Breast epithelium (tissue), 4 donors: ENCODE data around the gene SHISA4. TPM values are rescaled to one million over a fixed set of nuclear protein-coding genes. Genes with fewer than 3 reads are reported as not detected.
A peak's percentile ranks its signal among the peaks of the same experiment; 100 is the strongest.

Experiments used
- DNase-seq, 2 donors: peaks; one replicate each; pipeline ENCODE4 v3.0.0-alpha.2; 2019; ENCODE audit warnings: low spot score in 2 of 2
- H3K27ac ChIP-seq, 2 donors: fragments of 200-600 bp; sonication (generic) in 1 of 2; one replicate each; pipeline ENCODE4 v1.5.1; 2016 to 2019; ENCODE audit warnings: mild to moderate bottlenecking in 1 of 2
- H3K27me3 ChIP-seq, 2 donors: fragments of 200-600 bp; sonication (generic) in 1 of 2; one replicate each; pipeline versions ENCODE4 v1.5.1 to v1.6.0; 2017 to 2019; ENCODE audit warnings: control low read depth in 1 of 2, mild to moderate bottlenecking in 1 of 2
- H3K36me3 ChIP-seq: fragments of 200-600 bp; one replicate; pipeline ENCODE4 v1.5.1; 2019
- H3K4me1 ChIP-seq, 2 donors: fragments of 200-600 bp; sonication (generic); one replicate each; pipeline ENCODE4 v1.5.1; 2016 to 2019; ENCODE audit warnings: control low read depth in 1 of 2
- H3K4me3 ChIP-seq, 3 donors: fragments of 200-600 bp; sonication (generic); 1 replicate in 2 of 3; 2 replicates in 1 of 3; pipeline ENCODE4 v1.5.1; 2016 to 2019; ENCODE audit warnings: mild to moderate bottlenecking in 3 of 3, moderate library complexity in 2 of 3
- H3K9me3 ChIP-seq, 2 donors: fragments of 200-600 bp; sonication (generic) in 1 of 2; one replicate each; pipeline ENCODE4 v1.5.1; 2016 to 2019; ENCODE audit warnings: control low read depth in 1 of 2
- CTCF ChIP-seq, 3 donors: fragments of 450-650 bp; IDR thresholded peaks; one replicate each; pipeline ENCODE4 v1.5.1; 2016 to 2017; ENCODE audit warnings: antibody characterized with exemption in 3 of 3, mild to moderate bottlenecking in 3 of 3, moderate library complexity in 3 of 3
- POLR2A ChIP-seq: fragments of 450-650 bp; IDR thresholded peaks from one replicate; pipeline ENCODE4 v1.6.1; 2016; ENCODE audit warnings: antibody characterized with exemption, mild to moderate bottlenecking, moderate library complexity
- POLR2AphosphoS5 ChIP-seq, 3 donors: sonication (generic); formaldehyde crosslinking; IDR thresholded peaks; one replicate each; pipeline ENCODE4 v1.6.1; 2017; ENCODE audit warnings: antibody characterized with exemption in 3 of 3
- intact Hi-C: fragments of 100-400 bp; cut with DNase I; formaldehyde crosslinking; loops from one replicate; pipeline ENCODE4 v1.15.1; 2023; ENCODE audit warnings: low total_unique reads
- total RNA-seq, 3 donors: library from RNA; depleted of rRNA; stranded (reverse); fragments of >200 nt; gene quantifications; one replicate each; pipeline ENCODE4 v1.1.0, GENCODE V29; 2016

SHISA4 gene
- total RNA-seq, 3 donors from 2014 or later = 15.7 to 21.9 (median 20.3) TPM

GRCh38 chr1:201921952-201922558, 33.4 kb downstream of the SHISA4 start:
- Histone ChIP-seq H3K4me1 (peaks cover 9 to 11% of the 10 kb centered on the region in 2 donors), H3K27me3 (no peaks in the 10 kb centered on the region), H3K36me3 (no peaks in the 10 kb centered on the region), H3K9me3 (no peaks in the 10 kb centered on the region), H3K27ac (no peak overlapping the region), H3K4me3 (no peak overlapping the region)
- intact Hi-C loops = no loop called here
- no peak for TF ChIP-seq POLR2A
- no peak for TF ChIP-seq CTCF (IDR thresholded peaks at IDR 0.05)
- no peak for TF ChIP-seq POLR2AphosphoS5 (IDR thresholded peaks at IDR 0.05)
- DNase-seq = no peak

GRCh38 chr1:201925301-201925567, 36.5 kb downstream of the SHISA4 start:
- Histone ChIP-seq H3K36me3 (no peaks in the 10 kb centered on the region), H3K9me3 (no peaks in the 10 kb centered on the region), H3K27me3 (no peaks in the 10 kb centered on the region), H3K4me3 (no peak overlapping the region), H3K27ac (no peak overlapping the region), H3K4me1 (no peaks in the 10 kb centered on the region)
- intact Hi-C loops = no loop called here
- no peak for DNase-seq
- TF ChIP-seq CTCF (IDR thresholded peaks at IDR 0.05) = no peak
- no peak for TF ChIP-seq POLR2AphosphoS5 (IDR thresholded peaks at IDR 0.05)
- no peak for TF ChIP-seq POLR2A

GRCh38 chr1:201925981-201926645, 37.4 kb downstream of the SHISA4 start:
- H3K4me1 ChIP-seq = no peaks in the 10 kb centered on the region
- no peak for TF ChIP-seq CTCF (IDR thresholded peaks at IDR 0.05)
- TF ChIP-seq POLR2AphosphoS5 (IDR thresholded peaks at IDR 0.05) = no peak
- TF ChIP-seq POLR2A = no peak
- no peaks in the 10 kb centered on the region for H3K27me3 ChIP-seq
- H3K9me3 ChIP-seq = no peaks in the 10 kb centered on the region
- H3K4me3 ChIP-seq = no peak overlapping the region
- DNase-seq = no peak
- intact Hi-C loops = no loop called here
- peak overlapping the region; percentile 13 to 26 for H3K27ac ChIP-seq
- H3K36me3 ChIP-seq = no peaks in the 10 kb centered on the region

GRCh38 chr1:201928266-201928665, 39.6 kb downstream of the SHISA4 start:
- TF ChIP-seq POLR2AphosphoS5 (IDR thresholded peaks at IDR 0.05) (no peak), CTCF (IDR thresholded peaks at IDR 0.05) (no peak), POLR2A (no peak)
- Histone ChIP-seq H3K4me3 (no peak overlapping the region), H3K4me1 (no peaks in the 10 kb centered on the region), H3K36me3 (no peaks in the 10 kb centered on the region), H3K27me3 (no peaks in the 10 kb centered on the region), H3K27ac (peak overlapping the region in 1 of 2 donors; percentile 2), H3K9me3 (no peaks in the 10 kb centered on the region)
- no peak for DNase-seq
- intact Hi-C loops = no loop called here

GRCh38 chr1:201930137-201930536, 41.4 kb downstream of the SHISA4 start:
- no peak for TF ChIP-seq POLR2AphosphoS5 (IDR thresholded peaks at IDR 0.05)
- TF ChIP-seq POLR2A = no peak
- no peak for TF ChIP-seq CTCF (IDR thresholded peaks at IDR 0.05)
- Histone ChIP-seq H3K27me3 (no peaks in the 10 kb centered on the region), H3K9me3 (no peaks in the 10 kb centered on the region), H3K4me1 (no peaks in the 10 kb centered on the region), H3K4me3 (no peak overlapping the region), H3K27ac (no peak overlapping the region), H3K36me3 (no peaks in the 10 kb centered on the region)
- no peak for DNase-seq
- intact Hi-C loops = no loop called here
